OCI-LY7 (cell line): ENCODE results near the gene BLVRB. TPM values are rescaled to one million over a fixed set of nuclear protein-coding genes. Genes with fewer than 3 reads are reported as not detected.
A peak's percentile ranks its signal among the peaks of the same experiment; 100 is the strongest.

Experiments
- BruUV-seq: library from RNA; stranded (reverse); fragments of 400-500 nt; replicated peaks from 2 replicates; lab custom pipeline; 2021; lab: Mats Ljungman, UMichigan
- CTCF ChIA-PET: fragments of 300-600 bp; sonication (Branson Sonifier 250); formaldehyde crosslinking; loops from one replicate; lab custom pipeline; 2022; ENCODE audit warnings: antibody characterized with exemption; ENCODE audit not compliant: unreplicated experiment; lab: Charles Lee
- POLR2A ChIA-PET: fragments of 300-600 bp; sonication (Branson Sonifier 250); formaldehyde crosslinking; loops from one replicate; lab custom pipeline; 2022; ENCODE audit warnings: antibody characterized with exemption; lab: Charles Lee
- DNase-seq: peaks from one replicate; pipeline ENCODE4 v3.0.0-alpha.2; 2015; ENCODE audit warnings: low spot score
- H2AFZ ChIP-seq: fragments of 200-600 bp; sonication (generic), shearing (Covaris generic); 2 replicates; pipeline ENCODE4 v1.6.1; 2014; ENCODE audit warnings: mild to moderate bottlenecking, antibody characterized with exemption, low read length, moderate library complexity
- H3K27ac ChIP-seq: fragments of 200-600 bp; sonication (generic); 2 replicates; pipeline ENCODE4 v1.5.1; 2014; ENCODE audit warnings: mixed run types, low read depth, mild to moderate bottlenecking, moderate library complexity, low read length, inconsistent platforms; ENCODE audit not compliant: poor library complexity, severe bottlenecking
- H3K36me3 ChIP-seq: fragments of 200-600 bp; sonication (generic); 2 replicates; pipeline ENCODE4 v1.6.1; 2014; ENCODE audit warnings: mild to moderate bottlenecking, antibody characterized with exemption, low read length, moderate library complexity, mixed read lengths; ENCODE audit not compliant: insufficient read depth
- H3K4me1 ChIP-seq: fragments of 200-600 bp; sonication (generic); 2 replicates; pipeline ENCODE4 v1.5.1; 2014; ENCODE audit warnings: mild to moderate bottlenecking, low read length; ENCODE audit not compliant: insufficient read depth, poor library complexity, severe bottlenecking
- H3K4me2 ChIP-seq: fragments of 200-600 bp; sonication (generic); 2 replicates; pipeline ENCODE4 v1.6.1; 2014; ENCODE audit warnings: mild to moderate bottlenecking, low read length
- H3K4me3 ChIP-seq: fragments of 200-600 bp; sonication (generic); 2 replicates; pipeline ENCODE4 v1.5.1; 2014; ENCODE audit warnings: mild to moderate bottlenecking, low read depth, low read length; ENCODE audit not compliant: poor library complexity, severe bottlenecking
- H3K79me2 ChIP-seq: fragments of 200-600 bp; sonication (generic); 2 replicates; pipeline ENCODE4 v1.6.1; 2016; ENCODE audit warnings: low read depth, mild to moderate bottlenecking, low read length, moderate library complexity, mixed read lengths; ENCODE audit not compliant: insufficient read depth
- H3K9me2 ChIP-seq: fragments of 200-600 bp; sonication (generic); 2 replicates; pipeline ENCODE4 v1.6.1; 2016; ENCODE audit warnings: mild to moderate bottlenecking, low read length, mixed read lengths; ENCODE audit not compliant: insufficient read depth
- H3K9me3 ChIP-seq: fragments of 200-600 bp; sonication (generic); 2 replicates; pipeline ENCODE4 v1.6.1; 2014; ENCODE audit warnings: mild to moderate bottlenecking, mixed run types, low read length, mixed read lengths
- H4K20me1 ChIP-seq: fragments of 200-600 bp; sonication (generic); 2 replicates; pipeline ENCODE4 v1.6.1; 2014; ENCODE audit warnings: mild to moderate bottlenecking, antibody characterized with exemption, low read length, moderate library complexity, mixed read lengths; ENCODE audit not compliant: insufficient read depth
- CTCF ChIP-seq: fragments of 200-600 bp; sonication (generic); conservative IDR thresholded peaks from 2 replicates; pipeline ENCODE4 v1.5.1; 2014; ENCODE audit warnings: mild to moderate bottlenecking, antibody characterized with exemption, low read length, moderate library complexity, mixed read lengths
- EZH2phosphoT487 ChIP-seq: fragments of 200-600 bp; sonication (generic); IDR thresholded peaks from 2 replicates; pipeline ENCODE4 v1.6.1; 2018; ENCODE audit warnings: low read depth, borderline replicate concordance, mild to moderate bottlenecking, mixed run types, antibody characterized with exemption, low read length, moderate library complexity, mixed read lengths
- intact Hi-C: fragments of 100-400 bp; cut with micrococcal nuclease; formaldehyde crosslinking; loops from one replicate; pipeline ENCODE4 v1.10.0; 2022; ENCODE audit not compliant: unreplicated experiment
- total RNA-seq, 2 experiments: library from RNA; depleted of rRNA in 1 of 2; stranded (reverse); fragments of >200 nt in 1 of 2; shearing (Covaris generic) in 1 of 2; gene quantifications; 2 replicates each; pipeline ENCODE4 v1.2.3, GENCODE V29; 2014 to 2022

BLVRB gene
- total RNA-seq, 2 experiments from 2014 or later = 45.0 to 48.5 TPM

DNA sequence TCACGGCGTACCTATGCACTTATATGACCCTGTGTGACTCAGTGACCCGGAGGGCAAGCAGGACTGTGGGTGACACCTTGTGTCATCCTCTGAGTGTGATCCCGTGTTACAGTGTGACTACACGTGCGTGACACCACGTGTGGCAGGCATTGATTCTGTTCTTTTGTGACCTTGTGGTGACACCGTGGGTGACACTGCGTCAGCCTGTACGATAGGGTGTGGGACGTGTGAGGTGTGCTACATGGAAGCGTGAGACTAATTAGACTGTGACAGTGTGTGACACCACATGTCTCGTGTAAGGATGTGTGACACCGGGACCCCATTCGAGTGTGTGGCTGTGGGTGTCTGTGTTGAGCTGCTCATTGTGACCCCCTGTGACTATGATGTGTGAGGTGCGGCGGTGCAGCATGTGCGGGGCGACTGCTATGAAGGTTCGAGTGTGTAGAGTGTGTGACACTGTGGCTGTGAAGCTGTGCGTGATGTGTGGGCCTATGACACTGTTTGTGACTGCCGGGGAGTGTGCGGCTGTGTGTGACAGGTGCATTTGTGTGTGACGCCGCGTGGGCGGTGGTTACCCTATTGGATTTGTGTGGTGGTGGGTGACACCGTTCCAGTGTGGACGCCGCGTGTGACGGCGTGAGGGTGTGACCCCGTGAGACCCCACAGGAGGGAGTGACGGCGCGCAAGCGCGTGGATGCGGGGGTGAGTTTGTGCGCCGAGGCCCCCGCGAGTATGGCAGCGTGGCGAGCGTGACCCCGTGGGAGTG lies 857 bp upstream of the BLVRB start:
- ChIA-PET POLR2A (interaction anchor here (0.9 to 1.6 kb wide), 2 partner anchors 12 to 32 kb away, joined by 3 to 4 read pairs; no protein-coding TSS in a partner anchor), CTCF (no interaction called here)
- Histone ChIP-seq H3K4me1 (peaks cover 36% of the 10 kb centered on the region), H3K79me2 (no peaks in the 10 kb centered on the region), H3K9me3 (no peaks in the 10 kb centered on the region), H3K4me3 (peak overlapping the region; percentile 78), H3K27ac (no peak overlapping the region), H3K36me3 (no peaks in the 10 kb centered on the region), H3K4me2 (peak overlapping the region; percentile 95), H3K9me2 (no peaks in the 10 kb centered on the region), H4K20me1 (no peaks in the 10 kb centered on the region), H2AFZ (peak overlapping the region; percentile 43)
- intact Hi-C loops = no loop called here
- no peak for DNase-seq
- TF ChIP-seq CTCF (no peak), EZH2phosphoT487 (no peak)
- BruUV-seq = no TSS peak

DNA sequence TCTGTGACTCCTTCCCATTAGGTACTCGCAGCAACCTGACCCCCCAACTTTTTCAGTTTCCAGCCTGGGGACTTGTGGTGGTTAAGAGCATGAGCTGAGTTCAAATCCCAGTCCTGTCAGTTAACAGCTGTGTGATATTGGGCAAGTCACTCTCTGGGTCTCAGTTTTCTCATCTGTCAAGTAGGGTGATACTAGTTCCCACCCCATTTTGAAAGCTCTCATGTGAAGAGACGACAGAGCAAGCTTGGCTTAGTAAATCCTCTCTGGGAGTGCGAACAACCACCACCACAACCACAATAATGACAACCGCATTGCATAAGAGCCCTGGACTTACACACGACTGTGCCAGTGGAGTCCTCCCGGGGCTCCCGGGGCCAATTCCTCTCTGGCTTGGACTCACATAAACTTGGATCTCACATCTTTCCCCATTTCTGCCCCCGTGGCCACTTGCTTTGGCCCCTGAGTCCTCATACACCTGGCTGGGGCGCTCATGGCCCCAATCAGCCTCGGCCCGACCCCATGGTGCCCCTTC lies 454 bp downstream of the BLVRB start:
- CTCF ChIA-PET = interaction anchor here (1.2 kb wide), 1 partner anchor 14 kb away, joined by 5 read pairs; no protein-coding TSS in a partner anchor

More for the DNA sequence above, 454 bp downstream of the BLVRB start:
- POLR2A ChIA-PET = interaction anchor here (0.9 to 1.6 kb wide), 2 partner anchors 13 to 31 kb away, joined by 3 to 4 read pairs; no protein-coding TSS in a partner anchor
- Histone ChIP-seq H3K9me2 (no peaks in the 10 kb centered on the region), H3K36me3 (no peaks in the 10 kb centered on the region), H3K9me3 (no peaks in the 10 kb centered on the region), H2AFZ (peak overlapping the region; percentile 80), H3K79me2 (no peaks in the 10 kb centered on the region), H3K4me1 (peaks cover 47% of the 10 kb centered on the region), H3K4me3 (peak overlapping the region; percentile 78), H4K20me1 (no peaks in the 10 kb centered on the region), H3K4me2 (peak overlapping the region; percentile 93), H3K27ac (peak overlapping the region; percentile 29)
- no peak for TF ChIP-seq EZH2phosphoT487
- intact Hi-C loops = loop anchor here (2.0 kb wide), 2 partner anchors 44 to 134 kb away; no protein-coding TSS in a partner anchor
- peak; percentile 40 for DNase-seq
- BruUV-seq = no TSS peak
